HG03575 (cell line): ENCODE data around the gene SLC2A8.

Experiments
- ATAC-seq: cut with Tn5 transposase; IDR thresholded peaks from one replicate; pipeline ENCODE4 v1.9.1; 2021; ENCODE audit not compliant: unreplicated experiment, insufficient number of reproducible peaks, low FRiP score; ENCODE audit errors: extremely low read depth

Gene SLC2A8

GRCh38 chr9:127449332-127449966, 52.5 kb downstream of the SLC2A8 start:
- ATAC-seq = no peak

GRCh38 chr9:127450243-127450760, 53.3 kb downstream of the SLC2A8 start:
- no peak for ATAC-seq

DNA sequence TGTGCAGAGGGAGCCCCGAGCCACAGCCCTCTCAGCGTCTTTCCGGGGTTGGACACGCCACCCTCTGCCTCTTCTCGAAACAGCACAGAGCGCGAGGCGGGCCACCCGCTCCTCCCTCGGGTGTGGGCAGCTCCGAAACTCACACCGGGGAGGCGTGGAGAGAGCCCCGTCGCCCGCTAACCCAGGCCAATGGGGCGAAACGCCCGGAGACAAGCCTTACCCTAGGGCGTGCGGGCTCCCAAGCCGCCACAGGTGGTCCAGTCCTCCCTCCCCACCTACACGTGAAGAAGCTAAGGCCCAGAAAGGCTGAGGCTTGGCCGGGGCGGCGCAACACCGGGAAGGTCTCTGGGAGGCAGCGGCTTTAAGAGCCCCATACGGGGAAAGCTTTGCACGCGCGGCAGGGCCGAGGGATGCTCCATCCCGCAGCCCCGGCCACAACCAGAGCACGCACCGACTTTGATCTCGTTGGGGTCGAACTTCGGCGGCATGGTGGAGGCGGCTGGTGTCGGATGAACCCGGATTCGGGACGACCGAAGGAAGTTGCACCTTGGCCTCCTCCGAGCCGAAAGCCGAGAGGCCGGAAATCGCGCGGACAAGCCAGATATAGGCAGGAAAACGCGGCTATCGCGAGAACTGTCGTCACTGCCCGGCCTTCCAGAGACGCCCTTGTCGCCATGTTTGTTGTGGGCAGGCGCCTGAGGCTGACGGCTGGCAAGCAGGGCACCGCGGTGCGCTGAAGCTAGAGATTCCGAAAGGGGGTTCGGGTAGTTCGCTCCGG, 54.0 kb downstream of the SLC2A8 start, which contains the start of the genes LRSAM1 and RPL12:
LRSAM1 (plus strand) TSS at position 681 of the 778 bp plus-strand sequence. CDS start 3,018 bp downstream, outside the sequence.
RPL12 (minus strand) TSS at position 577 of the 778 bp plus-strand sequence; CDS start at position 488, 89 bp downstream.
- no peak for ATAC-seq

GRCh38 chr9:127451608-127451857, 54.6 kb downstream of the SLC2A8 start:
- ATAC-seq = no peak

DNA sequence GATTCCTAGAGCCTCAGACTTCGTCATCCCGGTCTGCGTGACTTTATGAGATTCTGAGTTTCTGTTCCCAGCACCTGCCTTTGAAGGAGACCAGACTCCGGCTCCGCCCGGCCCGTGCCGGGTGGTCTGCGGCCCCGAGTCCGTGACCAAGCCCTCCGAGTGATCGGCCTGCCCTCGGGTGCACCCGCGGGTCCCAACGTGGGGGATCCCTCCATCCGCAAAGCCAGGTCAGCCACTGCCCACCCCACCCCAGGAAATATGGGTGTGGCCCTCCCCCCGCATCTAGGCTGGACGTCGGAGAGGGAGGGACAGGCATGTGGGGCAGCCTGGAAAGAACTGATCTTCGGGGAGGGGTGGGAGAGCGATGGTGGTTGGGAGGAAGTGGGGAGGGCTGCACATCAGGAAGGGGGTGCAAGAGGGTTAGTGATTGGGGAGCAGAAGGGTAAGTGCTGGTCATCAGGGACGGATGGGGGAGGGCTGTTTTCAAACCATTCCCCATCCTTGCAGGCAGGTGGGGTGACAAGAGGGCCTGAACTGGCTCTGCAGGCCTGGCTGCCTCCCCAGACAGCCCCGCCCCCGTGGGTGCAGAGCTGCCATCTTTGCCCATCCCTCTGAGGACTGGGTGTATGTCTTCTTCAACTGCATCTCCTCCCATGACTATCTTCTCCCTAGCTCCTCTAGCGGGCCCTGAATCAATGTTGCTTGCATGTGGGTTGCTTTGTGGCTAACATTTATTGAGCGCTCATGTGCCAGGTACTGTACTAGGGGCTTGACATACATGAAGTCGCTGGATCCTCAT, 55.1 kb downstream of the SLC2A8 start:
- ATAC-seq = no peak

DNA sequence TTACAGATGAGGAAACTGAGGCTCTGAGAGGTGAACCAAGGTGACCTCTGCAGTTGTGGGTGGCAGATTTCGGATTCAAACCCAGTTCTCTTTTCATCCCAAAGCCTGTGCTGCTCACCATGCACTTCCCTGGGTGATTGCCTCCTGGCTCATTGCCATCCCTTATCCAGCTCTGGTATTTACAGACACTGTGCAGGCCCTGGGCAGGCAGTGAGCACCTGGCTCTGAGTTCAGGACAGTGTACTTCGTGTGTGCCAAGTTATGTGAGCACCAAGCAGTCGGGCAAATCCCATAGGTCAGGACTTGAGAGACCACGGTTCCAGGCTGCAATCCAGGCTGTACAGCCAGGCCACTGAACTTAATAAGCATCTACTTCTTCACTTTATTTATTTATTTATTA, 55.7 kb downstream of the SLC2A8 start:
- ATAC-seq = no peak

- ATAC-seq = no peak
Measured at GRCh38 chr9:127455324-127455992, 58.5 kb downstream of the SLC2A8 start.

- ATAC-seq = no peak
Measured at GRCh38 chr9:127457191-127457878, 60.4 kb downstream of the SLC2A8 start.
